ENCODE results near the gene FAM72A.
A peak's percentile ranks its signal among the peaks of the same experiment; 100 is the strongest.
"Not testable (repeated sequence)": the region's sequence is repeated elsewhere in the genome, so short reads cannot be mapped to it uniquely, and the experiment has no call there.

Gene FAM72A

GRCh38 chr1:206202789-206203363 lies at the start of gene FAM72A:
Gene FAM72A, minus strand, starts transcription at chr1:206202839. Its CDS starts 814 bp downstream, at chr1:206202025.
- DNase-seq, result peak; percentile 96

- not testable (repeated sequence) for DNase-seq
Observed at GRCh38 chr1:206250953-206251681, 48.5 kb upstream of the FAM72A start.

GRCh38 chr1:206246129-206246886 lies 43.7 kb upstream of the FAM72A start:
- not testable (repeated sequence) for DNase-seq

GRCh38 chr1:206245479-206245878 lies 42.8 kb upstream of the FAM72A start:
- not testable (repeated sequence) for DNase-seq

GRCh38 chr1:206243335-206243734 lies 40.7 kb upstream of the FAM72A start:
- DNase-seq, result not testable (repeated sequence)

- DNase-seq, result not testable (repeated sequence)
Observed at GRCh38 chr1:206240288-206240687, 37.6 kb upstream of the FAM72A start.

- DNase-seq, result not testable (repeated sequence)
Observed at GRCh38 chr1:206235190-206235589, 32.6 kb upstream of the FAM72A start.

GRCh38 chr1:206234189-206234916 lies 31.7 kb upstream of the FAM72A start:
- DNase-seq, result not testable (repeated sequence)

- not testable (repeated sequence) for DNase-seq
Observed at GRCh38 chr1:206232970-206233645, 30.5 kb upstream of the FAM72A start.

- DNase-seq, result not testable (repeated sequence)
Observed at GRCh38 chr1:206231989-206232388, 29.4 kb upstream of the FAM72A start.

- DNase-seq, result not testable (repeated sequence)
Observed at GRCh38 chr1:206229286-206229685, 26.6 kb upstream of the FAM72A start.

- not testable (repeated sequence) for DNase-seq
Observed at GRCh38 chr1:206226886-206227285, 24.2 kb upstream of the FAM72A start.

GRCh38 chr1:206225386-206225785 lies 22.7 kb upstream of the FAM72A start:
- not testable (repeated sequence) for DNase-seq

- DNase-seq, result not testable (repeated sequence)
Observed at GRCh38 chr1:206224190-206224776, 21.6 kb upstream of the FAM72A start.

GRCh38 chr1:206221585-206221984 lies 18.9 kb upstream of the FAM72A start:
- not testable (repeated sequence) for DNase-seq

GRCh38 chr1:206220332-206221000 lies 17.8 kb upstream of the FAM72A start:
- not testable (repeated sequence) for DNase-seq

- not testable (repeated sequence) for DNase-seq
Observed at GRCh38 chr1:206219514-206220331, 17.1 kb upstream of the FAM72A start.

- not testable (repeated sequence) for DNase-seq
Observed at GRCh38 chr1:206218765-206219164, 16.1 kb upstream of the FAM72A start.

GRCh38 chr1:206218285-206218684 lies 15.6 kb upstream of the FAM72A start:
- DNase-seq, result not testable (repeated sequence)

All from activated naive CD4-positive, alpha-beta T cell treated with anti-CD3 and anti-CD28 coated beads, Interleukin-2, amount 50 U/mL, for 16 hours (primary cell).